Glutamatergic neuron (in vitro differentiated cells): ENCODE results near the gene MANSC1. TPM values are rescaled to one million over a fixed set of nuclear protein-coding genes. Genes with fewer than 3 reads are reported as not detected.

Experiments
- DNase-seq: peaks from one replicate; pipeline ENCODE4 v3.0.0; 2022
- H3K27ac Mint-ChIP-seq: one replicate; pipeline ENCODE4 v1.8.0; 2020; ENCODE audit warnings: mild to moderate bottlenecking, mixed read lengths, inconsistent platforms; ENCODE audit not compliant: unreplicated experiment
- H3K27me3 Mint-ChIP-seq: one replicate; pipeline ENCODE4 v1.8.0; 2020; ENCODE audit warnings: mild to moderate bottlenecking, moderate library complexity, mixed read lengths, inconsistent platforms; ENCODE audit not compliant: unreplicated experiment
- H3K36me3 Mint-ChIP-seq: one replicate; pipeline ENCODE4 v1.8.0; 2020; ENCODE audit warnings: mild to moderate bottlenecking, mixed read lengths, inconsistent platforms; ENCODE audit not compliant: unreplicated experiment
- H3K4me1 Mint-ChIP-seq: one replicate; pipeline ENCODE4 v1.8.0; 2020; ENCODE audit warnings: mild to moderate bottlenecking, low read depth, mixed read lengths, inconsistent platforms; ENCODE audit not compliant: unreplicated experiment
- H3K4me3 Mint-ChIP-seq: one replicate; pipeline ENCODE4 v1.8.0; 2020; ENCODE audit warnings: mild to moderate bottlenecking, mixed read lengths, inconsistent platforms; ENCODE audit not compliant: unreplicated experiment
- H3K9me3 Mint-ChIP-seq: one replicate; pipeline ENCODE4 v1.8.0; 2020; ENCODE audit warnings: mild to moderate bottlenecking, moderate library complexity, mixed read lengths, inconsistent platforms; ENCODE audit not compliant: unreplicated experiment
- CTCF ChIP-seq: fragments of 200-600 bp; sonication (generic); IDR thresholded peaks from one replicate; pipeline ENCODE4 v1.5.0; 2021; ENCODE audit not compliant: partially characterized antibody, unreplicated experiment
- total RNA-seq: library from RNA; stranded (reverse); fragmentation: NEBNext Ultra II Directional; extraction: Animal tissue kit (Norgen Biotek cat#: 25700); gene quantifications from one replicate; pipeline ENCODE4 v1.2.1, GENCODE V29; 2021; ENCODE audit not compliant: unreplicated experiment

Gene MANSC1
- total RNA-seq, 1 donor from 2014 or later: 2.0 TPM

- Mint-ChIP-seq H3K36me3 (peaks cover 5% of the 10 kb centered on the region), H3K4me1 (peaks cover 16% of the 10 kb centered on the region), H3K9me3 (peaks cover 7% of the 10 kb centered on the region), H3K27me3 (peaks cover 11% of the 10 kb centered on the region), H3K4me3 (no peak overlapping the region), H3K27ac (no peak overlapping the region)
- no peak for TF ChIP-seq CTCF
- DNase-seq: no peak
Measured at GRCh38 chr12:12381982-12382381, 31.9 kb upstream of the MANSC1 start.

GRCh38 chr12:12380949-12381593, 31.0 kb upstream of the MANSC1 start:
- TF ChIP-seq CTCF: no peak
- Mint-ChIP-seq H3K4me3 (no peak overlapping the region), H3K9me3 (peaks cover 7% of the 10 kb centered on the region), H3K36me3 (peaks cover 5% of the 10 kb centered on the region), H3K27me3 (peaks cover 9% of the 10 kb centered on the region), H3K4me1 (peaks cover 16% of the 10 kb centered on the region), H3K27ac (no peak overlapping the region)
- DNase-seq: no peak

GRCh38 chr12:12379831-12380730, 30.0 kb upstream of the MANSC1 start:
- DNase-seq: no peak
- peaks cover 9% of the 10 kb centered on the region for H3K27me3 Mint-ChIP-seq
- H3K4me1 Mint-ChIP-seq: peaks cover 13% of the 10 kb centered on the region
- TF ChIP-seq CTCF: no peak
- no peak overlapping the region for H3K4me3 Mint-ChIP-seq
- no peak overlapping the region for H3K27ac Mint-ChIP-seq
- H3K36me3 Mint-ChIP-seq: peaks cover 5% of the 10 kb centered on the region
- peaks cover 7% of the 10 kb centered on the region for H3K9me3 Mint-ChIP-seq

GRCh38 chr12:12378616-12379015, 28.6 kb upstream of the MANSC1 start:
- no peak for DNase-seq
- H3K36me3 Mint-ChIP-seq: peaks cover 5% of the 10 kb centered on the region
- H3K27me3 Mint-ChIP-seq: no peaks in the 10 kb centered on the region
- TF ChIP-seq CTCF: no peak
- no peaks in the 10 kb centered on the region for H3K9me3 Mint-ChIP-seq
- peaks cover 1% of the 10 kb centered on the region for H3K4me1 Mint-ChIP-seq
- no peak overlapping the region for H3K27ac Mint-ChIP-seq
- H3K4me3 Mint-ChIP-seq: no peak overlapping the region
